H1 (cell line): Measurements from ENCODE around the gene SLCO6A1. TPM values are rescaled to one million over a fixed set of nuclear protein-coding genes. Genes with fewer than 3 reads are reported as not detected.

Source experiments
- CTCF ChIA-PET: fragments of 300-600 bp; sonication (Branson Sonifier 250); formaldehyde crosslinking; loops from one replicate; lab custom pipeline; 2021; ENCODE audit not compliant: partially characterized antibody; lab: Charles Lee
- POLR2A ChIA-PET: fragments of 300-600 bp; sonication (Branson Sonifier 250); formaldehyde crosslinking; loops from one replicate; lab custom pipeline; 2021; ENCODE audit warnings: inconsistent platforms; ENCODE audit not compliant: partially characterized antibody; lab: Charles Lee
- DNase-seq, 2 experiments: peaks; one replicate each; pipeline versions ENCODE4 v3.0.0 to v3.0.0-alpha.2; 2010 to 2022; ENCODE audit warnings: low spot score in 2 of 2, low read depth in 1 of 2, mixed read lengths in 1 of 2
- FAIRE-seq: peaks from 2 replicates; lab custom pipeline; 2011; peaks lifted over from hg19 to GRCh38; lab: Jason Lieb, UNC
- H2AFZ ChIP-seq: 2 replicates; pipeline ENCODE4 v1.8.1; 2012; ENCODE audit warnings: low read length, inconsistent platforms
- H2AK5ac ChIP-seq: 2 replicates; pipeline ENCODE4 v1.6.1; 2013; ENCODE audit warnings: low read depth, low read length
- H2BK120ac ChIP-seq: replicated peaks from 2 replicates; pipeline ENCODE3; 2013; ENCODE audit warnings: low read depth, low read length, inconsistent platforms
- H2BK12ac ChIP-seq: 2 replicates; pipeline ENCODE4 v1.6.1; 2013; ENCODE audit warnings: low read depth, low read length
- H2BK15ac ChIP-seq: 2 replicates; pipeline ENCODE4 v1.6.1; 2013; ENCODE audit warnings: low read length
- H2BK20ac ChIP-seq: 2 replicates; pipeline ENCODE4 v1.6.1; 2013; ENCODE audit warnings: low read length
- H2BK5ac ChIP-seq: 2 replicates; pipeline ENCODE4 v1.6.1; 2013; ENCODE audit warnings: low read depth, low read length
- H3K14ac ChIP-seq: 2 replicates; pipeline ENCODE4 v1.6.1; 2013; ENCODE audit warnings: inconsistent platforms; ENCODE audit not compliant: insufficient read length
- H3K18ac ChIP-seq: 2 replicates; pipeline ENCODE4 v1.6.1; 2013; ENCODE audit warnings: low read length; ENCODE audit errors: extremely low read depth
- H3K23ac ChIP-seq: 2 replicates; pipeline ENCODE4 v1.6.1; 2013; ENCODE audit warnings: inconsistent platforms; ENCODE audit not compliant: insufficient read length
- H3K23me2 ChIP-seq: 2 replicates; pipeline ENCODE4 v1.6.1; 2013; ENCODE audit warnings: low read depth, low read length
- H3K27ac ChIP-seq: 2 replicates; pipeline ENCODE4 v1.6.1; 2011; ENCODE audit warnings: low read depth, low read length, inconsistent platforms
- H3K27me3 ChIP-seq, 4 experiments: replicated peaks in 1 of 4; 1 replicate in 1 of 4; 2 replicates in 3 of 4; pipeline versions ENCODE4 v1.6.1 to v1.8.1; 2011 to 2013; ENCODE audit warnings: low read length in 3 of 4, mild to moderate bottlenecking in 3 of 4, inconsistent platforms in 2 of 4, mixed read lengths in 2 of 4, moderate library complexity in 1 of 4; ENCODE audit not compliant: control insufficient read depth in 3 of 4, insufficient read depth in 3 of 4; ENCODE audit errors: extremely low read depth in 1 of 4
- H3K36me3 ChIP-seq, 4 experiments: 2 replicates each; pipeline versions ENCODE4 v1.6.1 to v1.8.1; 2011 to 2013; ENCODE audit warnings: mild to moderate bottlenecking in 4 of 4, low read length in 3 of 4, moderate library complexity in 2 of 4, control low read depth in 1 of 4, inconsistent platforms in 1 of 4; ENCODE audit not compliant: insufficient read depth in 4 of 4, control insufficient read depth in 2 of 4
- H3K4ac ChIP-seq: replicated peaks from 2 replicates; pipeline ENCODE3; 2013; ENCODE audit warnings: low read length, low read depth, mixed read lengths, inconsistent platforms; ENCODE audit not compliant: insufficient read length
- H3K4me1 ChIP-seq, 4 experiments: replicated peaks in 1 of 4; 1 replicate in 1 of 4; 2 replicates in 3 of 4; pipeline versions ENCODE4 v1.6.1 to v1.8.1; 2011 to 2013; ENCODE audit warnings: low read length in 3 of 4, inconsistent platforms in 2 of 4, mixed read lengths in 1 of 4; ENCODE audit not compliant: insufficient read depth in 4 of 4, control insufficient read depth in 3 of 4
- H3K4me2 ChIP-seq, 2 experiments: 2 replicates each; pipeline versions ENCODE4 v1.6.1 to v1.8.1; 2011 to 2013; ENCODE audit warnings: low read depth in 2 of 2, low read length in 2 of 2, control low read depth in 1 of 2, inconsistent platforms in 1 of 2, mild to moderate bottlenecking in 1 of 2; ENCODE audit not compliant: insufficient read depth in 1 of 2
- H3K4me3 ChIP-seq, 4 experiments: fragments of 200-600, 300-600 bp in 1 of 4; sonication (generic), shearing (Covaris generic), sonication (Bioruptor Twin) in 1 of 4; 2 replicates each; pipeline versions ENCODE4 v1.5.1 to v1.8.1; 2011 to 2016; ENCODE audit warnings: low read length in 4 of 4, low read depth in 3 of 4, control low read depth in 2 of 4, inconsistent platforms in 2 of 4, mild to moderate bottlenecking in 2 of 4, mixed read lengths in 1 of 4, moderate library complexity in 1 of 4; ENCODE audit not compliant: insufficient read depth in 2 of 4; ENCODE audit errors: extremely low read depth in 1 of 4
- H3K56ac ChIP-seq: replicated peaks from 2 replicates; pipeline ENCODE3; 2013; ENCODE audit warnings: low read depth, mild to moderate bottlenecking, mixed read lengths, low read length, inconsistent platforms; ENCODE audit not compliant: insufficient read length
- H3K79me1 ChIP-seq: 2 replicates; pipeline ENCODE4 v1.6.1; 2013; ENCODE audit warnings: low read depth, low read length, control low read depth
- H3K79me2 ChIP-seq, 2 experiments: 2 replicates each; pipeline versions ENCODE4 v1.6.1 to v1.8.1; 2012 to 2013; ENCODE audit warnings: low read length in 2 of 2, mild to moderate bottlenecking in 2 of 2, inconsistent platforms in 1 of 2; ENCODE audit not compliant: insufficient read depth in 2 of 2, control insufficient read depth in 1 of 2
- H3K9ac ChIP-seq, 4 experiments: replicated peaks in 1 of 4; 1 replicate in 1 of 4; 2 replicates in 3 of 4; pipeline versions ENCODE4 v1.6.1 to v1.8.1; 2011 to 2013; ENCODE audit warnings: low read depth in 3 of 4, low read length in 3 of 4, control low read depth in 2 of 4, mild to moderate bottlenecking in 2 of 4, moderate library complexity in 2 of 4, inconsistent platforms in 1 of 4; ENCODE audit errors: extremely low read depth in 1 of 4
- H3K9me3 ChIP-seq, 2 experiments: 2 replicates each; pipeline versions ENCODE4 v1.6.1 to v1.8.1; 2012 to 2013; ENCODE audit warnings: mild to moderate bottlenecking in 2 of 2, moderate library complexity in 2 of 2, control low read depth in 1 of 2, inconsistent platforms in 1 of 2, low read depth in 1 of 2, low read length in 1 of 2, mixed read lengths in 1 of 2; ENCODE audit not compliant: insufficient read depth in 2 of 2
- H4K20me1 ChIP-seq, 2 experiments: replicated peaks in 1 of 2; 2 replicates each; pipeline versions ENCODE3 to v1.8.1; 2011 to 2013; ENCODE audit warnings: inconsistent platforms in 2 of 2, low read length in 2 of 2, mild to moderate bottlenecking in 1 of 2; ENCODE audit not compliant: insufficient read depth in 2 of 2, control insufficient read depth in 1 of 2
- H4K5ac ChIP-seq: 2 replicates; pipeline ENCODE4 v1.6.1; 2013; ENCODE audit warnings: low read length, low read depth, mixed read lengths, inconsistent platforms; ENCODE audit not compliant: insufficient read length
- H4K8ac ChIP-seq: 2 replicates; pipeline ENCODE4 v1.8.0; 2013; ENCODE audit warnings: mild to moderate bottlenecking, moderate library complexity, low read length, inconsistent platforms; ENCODE audit not compliant: insufficient read depth; ENCODE audit errors: extremely low read depth
- H4K91ac ChIP-seq: replicated peaks from 2 replicates; pipeline ENCODE3; 2013; ENCODE audit warnings: low read length, mixed read lengths, inconsistent platforms; ENCODE audit not compliant: insufficient read length
- CBX5 ChIP-seq: fragments of 300-800, 300-1000 bp; sonication (generic); IDR thresholded peaks from 2 replicates; pipeline ENCODE4 v1.7.1; 2016; ENCODE audit warnings: antibody characterized with exemption, low read length, low read depth
- EP300 ChIP-seq, 2 experiments: IDR thresholded peaks; 1 replicate in 1 of 2; 2 replicates in 1 of 2; pipeline ENCODE4 v1.6.1; 2011 to 2012; ENCODE audit warnings: low read depth in 2 of 2, low read length in 2 of 2, mild to moderate bottlenecking in 2 of 2, borderline replicate concordance in 1 of 2, inconsistent platforms in 1 of 2, moderate library complexity in 1 of 2
- HDAC2 ChIP-seq, 2 experiments: fragments of 300-600 bp in 1 of 2; sonication (generic) in 1 of 2; IDR thresholded peaks; 2 replicates each; pipeline ENCODE4 v1.6.1; 2011 to 2012; ENCODE audit warnings: low read depth in 2 of 2, low read length in 2 of 2, mild to moderate bottlenecking in 2 of 2, moderate library complexity in 2 of 2, borderline replicate concordance in 1 of 2, inconsistent platforms in 1 of 2
- POU5F1 ChIP-seq: IDR thresholded peaks from 2 replicates; pipeline ENCODE4 v1.6.1; 2011; ENCODE audit warnings: low read depth, mild to moderate bottlenecking, low read length, moderate library complexity
- WGBS, 2 experiments: shearing (Covaris generic) in 1 of 2; methylation state at CpG; one replicate each; pipeline versions ENCODE4 v1.1.6 to v1.1.7; 2013 to 2015; ENCODE audit warnings: low lambda C conversion rate in 2 of 2, mixed read lengths in 2 of 2, inconsistent platforms in 1 of 2, low coverage in 1 of 2, missing lambda C conversion rate in 1 of 2; ENCODE audit not compliant: insufficient replicate concordance in 2 of 2, insufficient coverage in 1 of 2, insufficient read length in 1 of 2; ENCODE audit errors: extremely low coverage in 1 of 2, missing lambda C conversion rate in 1 of 2; 5-methylcytosine and 5-hydroxymethylcytosine counted together
- polyA plus RNA-seq, 7 experiments: library from polyadenylated mRNA; depleted of rRNA in 3 of 7; stranded (reverse) in 5 of 7; unstranded in 2 of 7; fragments of >200 nt in 5 of 7; fragments of 200-250 nt in 2 of 7; gene quantifications; 1 replicate in 5 of 7; 2 replicates in 1 of 7; 4 replicates in 1 of 7; pipeline versions ENCODE4 v1.2.1 to v1.2.3, GENCODE V29; 2011 to 2013; ENCODE audit warnings: missing spikeins in 2 of 7, mixed read lengths in 2 of 7
- total RNA-seq: library from RNA; stranded (reverse); fragmentation: NEBNext Ultra II Directional; extraction: Animal tissue kit (Norgen Biotek cat#: 25700); gene quantifications from 2 replicates; pipeline ENCODE4 v1.2.1, GENCODE V29; 2021

The SLCO6A1 gene
- total and polyA plus RNA-seq, 2 of the 8 experiments (the other 6 are each of a cell fraction or from before 2014, with no cell fraction given): 0.06 to 0.56 TPM

GRCh38 chr5:102537011-102537410 lies 38.2 kb upstream of the SLCO6A1 start:
- Histone ChIP-seq H3K27me3 (no peaks in the 10 kb centered on the region), H2BK20ac (no peak overlapping the region), H4K5ac (no peak overlapping the region), H3K9ac (no peak overlapping the region), H2BK120ac (no peak overlapping the region), H2BK15ac (no peak overlapping the region), H3K4me1 (no peaks in the 10 kb centered on the region), H3K27ac (no peak overlapping the region), H2BK12ac (no peak overlapping the region), H3K79me2 (no peaks in the 10 kb centered on the region), H3K56ac (no peak overlapping the region), H3K4ac (no peak overlapping the region), H3K36me3 (no peaks in the 10 kb centered on the region), H3K23ac (no peak overlapping the region), H3K14ac (no peak overlapping the region), H2AK5ac (no peak overlapping the region), H2AFZ (no peak overlapping the region; the same call in 1 of the 2 replicates), H2BK5ac (no peak overlapping the region), H4K20me1 (no peaks in the 10 kb centered on the region), H4K8ac (no peak overlapping the region), H3K4me2 (no peak overlapping the region), H3K79me1 (no peaks in the 10 kb centered on the region), H3K4me3 (no peak overlapping the region), H3K9me3 (peaks cover 2 to 3% of the 10 kb centered on the region in 2 experiments; a peak in 2 of 4 replicates), H4K91ac (no peak overlapping the region), H3K23me2 (no peaks in the 10 kb centered on the region), H3K18ac (no peak overlapping the region)
- POLR2A ChIA-PET: no interaction called here
- TF ChIP-seq EP300 (IDR thresholded peaks at IDR 0.05; ENCODE audit: borderline replicate concordance in 1 of 2, low read depth in 2 of 2, low read length in 2 of 2) (no peak), POU5F1 (no peak), HDAC2 (IDR thresholded peaks at IDR 0.05; ENCODE audit: borderline replicate concordance in 1 of 2, low read depth in 2 of 2, low read length in 2 of 2) (no peak), CBX5 (no peak)
- WGBS, 2 experiments: 89% methylated on average over 1 of the region's 1 CpG; no CpG with 5 or more reads in 1 of the 2 experiments
- CTCF ChIA-PET: interaction anchor here (0.8 to 6.8 kb wide), 9 partner anchors 11 to 679 kb away, joined by 3 to 44 read pairs (median 3); no protein-coding TSS in a partner anchor
- FAIRE-seq (no peak), DNase-seq (no peak)
